Lung (tissue), 12 donors: ENCODE measurements around the gene CST6. TPM values are rescaled to one million over a fixed set of nuclear protein-coding genes. Genes with fewer than 3 reads are reported as not detected.

ENCODE experiments used
- ATAC-seq: fragments of 200-7000 bp; cut with Tn5 transposase; one replicate; pipeline ENCODE4 v1.9.1; 2020; ENCODE audit warnings: moderate number of reproducible peaks; ENCODE audit not compliant: insufficient read depth, low FRiP score
- DNase-seq, 3 donors: peaks; one replicate each; pipeline ENCODE4 v3.0.0-alpha.2; 2013 to 2017
- H3K27ac ChIP-seq, 2 donors: one replicate each; pipeline ENCODE4 v1.5.1; 2013; ENCODE audit warnings: mild to moderate bottlenecking in 2 of 2, moderate library complexity in 2 of 2, control low read depth in 1 of 2, inconsistent platforms in 1 of 2, low read depth in 1 of 2, low read length in 1 of 2
- H3K27me3 ChIP-seq, 3 donors: one replicate each; pipeline ENCODE4 v1.5.1; 2013; ENCODE audit warnings: low read length in 2 of 3; ENCODE audit not compliant: control insufficient read depth in 3 of 3, insufficient read depth in 3 of 3
- H3K36me3 ChIP-seq, 4 donors: one replicate each; pipeline ENCODE4 v1.5.1; 2013; ENCODE audit warnings: low read length in 4 of 4, mild to moderate bottlenecking in 1 of 4, moderate library complexity in 1 of 4; ENCODE audit not compliant: control insufficient read depth in 4 of 4, insufficient read depth in 4 of 4
- H3K4me1 ChIP-seq, 5 donors: one replicate each; pipeline ENCODE4 v1.5.1; 2013; ENCODE audit warnings: low read length in 5 of 5, mild to moderate bottlenecking in 2 of 5, moderate library complexity in 1 of 5; ENCODE audit not compliant: control insufficient read depth in 5 of 5, insufficient read depth in 5 of 5
- H3K4me3 ChIP-seq: one replicate; pipeline ENCODE4 v1.5.1; 2013; ENCODE audit warnings: mild to moderate bottlenecking, control low read depth, moderate library complexity
- H3K9ac ChIP-seq, 2 donors: one replicate each; pipeline ENCODE4 v1.5.1; 2013; ENCODE audit warnings: low read length in 2 of 2, control low read depth in 1 of 2; ENCODE audit not compliant: insufficient read depth in 1 of 2
- H3K9me3 ChIP-seq, 4 donors: one replicate each; pipeline ENCODE4 v1.5.1; 2013; ENCODE audit warnings: low read length in 3 of 4, mild to moderate bottlenecking in 1 of 4, moderate library complexity in 1 of 4; ENCODE audit not compliant: control insufficient read depth in 4 of 4, insufficient read depth in 3 of 4
- CTCF ChIP-seq: IDR thresholded peaks from 2 replicates; pipeline ENCODE4 v1.5.1; 2012; ENCODE audit warnings: mild to moderate bottlenecking; ENCODE audit errors: control extremely low read depth, extremely low read depth
- WGBS, 2 donors: extraction: QIAGEN DNeasy Blood & Tissue Kit; methylation state at CpG; one replicate each; pipeline ENCODE4 v1.1.7; 2013; 5-methylcytosine and 5-hydroxymethylcytosine counted together
- polyA plus RNA-seq, 2 donors: library from polyadenylated mRNA; stranded (reverse); fragments of 200-250 nt; gene quantifications; one replicate each; pipeline ENCODE4 v1.2.1, GENCODE V29; 2013
- total RNA-seq, 2 donors: library from RNA; depleted of rRNA in 1 of 2; stranded (reverse); fragments of >200 nt in 1 of 2; gene quantifications; one replicate each; pipeline ENCODE4 v1.2.1, GENCODE V29; 2014 to 2021
- donor health status: control.
- donor health status: control.
- donor health status: Bipolar disorder and iron deficiency.
- donor health status: healthy.
- donor health status: DM: yes; HTN: yes; CAD: no.

Gene CST6
- total and polyA plus RNA-seq, 4 donors, result 7.1 to 38.8 (median 24.7) TPM

- WGBS, 2 donors, result 15 to 21% methylated on average over 11 of the region's 11 CpGs
- Histone ChIP-seq H3K36me3 (no peaks in the 10 kb centered on the region), H3K27me3 (peaks cover 0 to 11% (median 5%) of the 10 kb centered on the region in 3 donors), H3K9me3 (no peaks in the 10 kb centered on the region), H3K4me1 (peaks cover 0 to 3% (median 0%) of the 10 kb centered on the region in 5 donors), H3K9ac (no peak overlapping the region), H3K4me3 (no peak overlapping the region), H3K27ac (no peak overlapping the region)
- peak; percentile 78 for ATAC-seq
- peak; percentile 60 to 78 (median 67) for DNase-seq
- TF ChIP-seq CTCF, result peak; percentile 71
Measured at GRCh38 chr11:66045177-66045639, 33.4 kb downstream of the CST6 start.

- H3K27me3 ChIP-seq, result peaks cover 0 to 11% (median 5%) of the 10 kb centered on the region in 3 donors
- H3K9me3 ChIP-seq, result no peaks in the 10 kb centered on the region
- ATAC-seq, result no peak
- H3K36me3 ChIP-seq, result no peaks in the 10 kb centered on the region
- H3K4me3 ChIP-seq, result no peak overlapping the region
- no peak for DNase-seq
- no peak for TF ChIP-seq CTCF
- WGBS, 2 donors, result 92% methylated on average over 3 of the region's 3 CpGs
- no peak overlapping the region for H3K9ac ChIP-seq
- no peak overlapping the region for H3K27ac ChIP-seq
- peaks cover 0 to 11% (median 6%) of the 10 kb centered on the region in 5 donors for H3K4me1 ChIP-seq
Measured at GRCh38 chr11:66046901-66047300, 35.1 kb downstream of the CST6 start.

DNA sequence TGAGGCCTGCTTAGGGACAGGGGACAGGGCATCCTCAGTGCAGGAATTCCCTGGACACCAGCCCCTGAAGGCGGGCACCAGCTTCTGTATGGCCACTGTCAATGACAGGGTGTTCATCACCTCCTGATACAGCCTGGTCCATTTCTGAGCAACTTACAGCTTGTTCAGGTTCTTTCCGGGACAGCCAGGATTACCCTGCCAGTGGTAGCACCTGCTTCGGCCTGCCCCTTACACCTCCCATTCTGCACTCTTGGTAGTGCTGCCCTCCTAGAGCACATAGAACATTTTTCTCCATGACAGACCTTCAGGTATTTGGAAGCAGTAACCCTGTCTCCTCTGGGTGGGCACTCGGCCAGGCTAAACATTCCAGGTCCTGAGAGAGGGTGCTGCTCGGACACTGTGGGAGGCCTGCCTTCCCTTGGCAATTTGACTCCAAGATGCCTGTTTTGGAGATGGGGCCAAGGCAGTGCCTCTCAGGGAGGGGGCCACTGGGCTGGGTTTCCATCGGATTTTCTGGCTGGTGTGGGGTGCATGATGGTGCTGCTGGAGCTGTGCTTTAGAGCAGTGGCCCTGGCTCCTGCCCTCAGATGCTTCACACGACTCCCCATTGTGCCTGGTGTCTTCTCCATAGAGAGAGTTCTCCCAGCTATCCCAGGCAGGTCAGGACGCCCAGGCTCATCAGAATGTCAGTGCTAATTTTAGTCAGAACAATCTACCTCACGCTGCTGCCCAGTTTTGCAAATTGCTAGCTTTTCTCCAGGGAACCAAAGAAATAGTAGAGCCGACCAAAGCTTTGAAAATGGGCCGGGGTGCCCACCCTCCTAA lies 35.9 kb downstream of the CST6 start:
- Histone ChIP-seq H3K4me3 (no peak overlapping the region), H3K9me3 (no peaks in the 10 kb centered on the region), H3K27ac (peak overlapping the region in 1 of 2 donors; percentile 15), H3K4me1 (peaks cover 0 to 11% (median 6%) of the 10 kb centered on the region in 5 donors), H3K36me3 (peaks cover 0 to 6% (median 0%) of the 10 kb centered on the region in 4 donors), H3K27me3 (peaks cover 0 to 11% (median 5%) of the 10 kb centered on the region in 3 donors), H3K9ac (no peak overlapping the region)
- 73 to 84% methylated on average over 11 of the region's 11 CpGs for WGBS, 2 donors
- ATAC-seq, result no peak
- no peak for TF ChIP-seq CTCF
- DNase-seq, result no peak
